PC-9 (cell line): ENCODE results near the gene PTPDC1.
"Not testable (repeated sequence)": the region's sequence is repeated elsewhere in the genome, so short reads cannot be mapped to it uniquely, and the experiment has no call there.

Experiments
- EZH2 ChIP-seq: fragments of 200-600 bp; sonication (generic); IDR thresholded peaks from 2 replicates; pipeline ENCODE4 v1.8.0; 2017; ENCODE audit warnings: antibody characterized with exemption, low read depth
- TF ChIP-seq, protein P1 (sequence below): fragments of 200-600 bp; sonication (generic); conservative IDR thresholded peaks from 2 replicates; pipeline ENCODE4 v1.6.1; 2017; ENCODE audit warnings: mixed run types, antibody characterized with exemption, mild to moderate bottlenecking, moderate library complexity

DNA sequence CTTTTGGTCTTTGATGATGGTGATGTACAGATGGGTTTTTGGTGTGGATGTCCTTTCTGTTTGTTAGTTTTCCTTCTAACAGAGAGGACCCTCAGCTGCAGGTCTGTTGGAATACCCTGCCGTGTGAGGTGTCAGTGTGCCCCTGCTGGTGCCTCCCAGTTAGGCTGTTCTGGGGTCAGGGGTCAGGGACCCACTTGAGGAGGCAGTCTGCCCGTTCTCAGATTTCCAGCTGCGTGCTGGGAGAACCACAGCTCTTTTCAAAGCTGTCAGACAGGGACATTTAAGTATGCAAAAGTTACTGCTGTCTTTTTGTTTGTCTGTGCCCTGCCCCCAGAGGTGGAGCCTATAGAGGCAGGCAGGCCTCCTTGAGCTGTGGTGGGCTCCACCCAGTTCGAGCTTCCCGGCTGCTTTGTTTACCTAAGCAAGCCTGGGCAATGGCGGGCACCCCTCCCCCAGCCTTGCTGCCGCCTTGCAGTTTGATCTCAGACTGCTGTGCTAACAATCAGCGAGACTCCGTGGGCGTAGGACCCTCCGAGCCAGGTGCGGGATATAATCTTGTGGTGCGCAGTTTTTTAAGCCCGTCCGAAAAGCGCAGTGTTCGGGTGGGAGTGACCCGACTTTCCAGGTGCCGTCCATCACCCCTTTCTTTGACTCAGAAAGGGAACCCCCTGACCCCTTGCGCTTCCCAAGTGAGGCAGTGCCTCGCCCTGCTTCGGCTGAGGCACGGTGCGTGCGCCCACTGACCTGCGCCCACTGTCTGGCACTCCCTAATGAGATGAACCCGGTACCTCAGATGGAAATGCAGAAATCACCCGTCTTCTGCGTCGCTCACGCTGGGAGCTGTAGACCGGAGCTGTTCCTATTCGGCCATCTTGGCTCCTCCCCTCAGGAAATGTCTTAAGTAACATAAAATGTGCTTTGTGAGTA, 10.2 kb downstream of the PTPDC1 start:
- TF ChIP-seq, protein P1, sequence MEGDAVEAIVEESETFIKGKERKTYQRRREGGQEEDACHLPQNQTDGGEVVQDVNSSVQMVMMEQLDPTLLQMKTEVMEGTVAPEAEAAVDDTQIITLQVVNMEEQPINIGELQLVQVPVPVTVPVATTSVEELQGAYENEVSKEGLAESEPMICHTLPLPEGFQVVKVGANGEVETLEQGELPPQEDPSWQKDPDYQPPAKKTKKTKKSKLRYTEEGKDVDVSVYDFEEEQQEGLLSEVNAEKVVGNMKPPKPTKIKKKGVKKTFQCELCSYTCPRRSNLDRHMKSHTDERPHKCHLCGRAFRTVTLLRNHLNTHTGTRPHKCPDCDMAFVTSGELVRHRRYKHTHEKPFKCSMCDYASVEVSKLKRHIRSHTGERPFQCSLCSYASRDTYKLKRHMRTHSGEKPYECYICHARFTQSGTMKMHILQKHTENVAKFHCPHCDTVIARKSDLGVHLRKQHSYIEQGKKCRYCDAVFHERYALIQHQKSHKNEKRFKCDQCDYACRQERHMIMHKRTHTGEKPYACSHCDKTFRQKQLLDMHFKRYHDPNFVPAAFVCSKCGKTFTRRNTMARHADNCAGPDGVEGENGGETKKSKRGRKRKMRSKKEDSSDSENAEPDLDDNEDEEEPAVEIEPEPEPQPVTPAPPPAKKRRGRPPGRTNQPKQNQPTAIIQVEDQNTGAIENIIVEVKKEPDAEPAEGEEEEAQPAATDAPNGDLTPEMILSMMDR = not testable (repeated sequence)
- TF ChIP-seq EZH2 = not testable (repeated sequence)
